HCT116 (cell line): ENCODE results near the gene PSMA7. TPM values are rescaled to one million over a fixed set of nuclear protein-coding genes. Genes with fewer than 3 reads are reported as not detected.
A peak's percentile ranks its signal among the peaks of the same experiment; 100 is the strongest.

ENCODE experiments used
- ATAC-seq: fragments of 200-7000 bp; cut with Tn5 transposase; 2 replicates; pipeline ENCODE4 v1.9.1; 2020; ENCODE audit warnings: mild to moderate bottlenecking, moderate library complexity
- BruUV-seq: library from RNA; stranded (reverse); fragments of 400-500 nt; replicated peaks from 2 replicates; lab custom pipeline; 2021; lab: Mats Ljungman, UMichigan
- CTCF ChIA-PET: fragments of 300-600 bp; sonication (Branson Sonifier 250); formaldehyde crosslinking; loops from one replicate; lab custom pipeline; 2021; ENCODE audit warnings: antibody characterized with exemption; lab: Charles Lee
- POLR2A ChIA-PET: fragments of 300-600, 350-600 bp; sonication (Branson Sonifier 250); formaldehyde crosslinking; loops from one replicate; lab custom pipeline; 2021; ENCODE audit warnings: antibody characterized with exemption; lab: Charles Lee
- RAD21 ChIA-PET, 2 experiments: fragments of 300-600 bp; sonication (Branson Sonifier 250); formaldehyde crosslinking; loops; one replicate each; lab custom pipeline; 2023; ENCODE audit warnings: low total read pairs in 2 of 2; ENCODE audit not compliant: uncharacterized antibody in 2 of 2, unreplicated experiment in 2 of 2, low non-redundant PET in 1 of 2; lab: Charles Lee
- DNase-seq: peaks from one replicate; pipeline ENCODE4 v3.0.0-alpha.2; 2010; ENCODE audit warnings: low read depth, low spot score
- H2AFZ ChIP-seq: fragments of 200-600 bp; shearing (Covaris generic), sonication (generic); 2 replicates; pipeline ENCODE4 v1.6.1; 2017; ENCODE audit warnings: low read depth, mixed run types, mixed read lengths, antibody characterized with exemption, low read length; ENCODE audit not compliant: poor library complexity, severe bottlenecking
- H3K27ac ChIP-seq: 2 replicates; pipeline ENCODE4 v1.5.1; 2012; ENCODE audit warnings: low read depth, low read length
- H3K27me3 ChIP-seq: fragments of 200-600 bp; sonication (generic); 2 replicates; pipeline ENCODE4 v1.6.1; 2016; ENCODE audit warnings: mixed run types, low read length, mixed read lengths; ENCODE audit not compliant: insufficient read depth
- H3K36me3 ChIP-seq, 2 experiments: fragments of 200-500 bp in 1 of 2; fragments of 200-600 bp in 1 of 2; sonication (Bioruptor generic) in 1 of 2; sonication (generic) in 1 of 2; 2 replicates each; pipeline versions ENCODE4 v1.5.1 to v1.6.1; 2014 to 2016; ENCODE audit warnings: low read length in 2 of 2, inconsistent platforms in 1 of 2, mixed read lengths in 1 of 2, mixed run types in 1 of 2; ENCODE audit not compliant: insufficient read depth in 2 of 2, control insufficient read depth in 1 of 2
- H3K4me1 ChIP-seq, 2 experiments: fragments of 200-600 bp in 1 of 2; sonication (generic) in 1 of 2; 2 replicates each; pipeline versions ENCODE4 v1.5.1 to v1.6.1; 2012 to 2017; ENCODE audit warnings: low read length in 2 of 2, inconsistent platforms in 1 of 2, mild to moderate bottlenecking in 1 of 2, mixed read lengths in 1 of 2, mixed run types in 1 of 2, moderate library complexity in 1 of 2; ENCODE audit not compliant: insufficient read depth in 2 of 2, control insufficient read depth in 1 of 2
- H3K4me2 ChIP-seq: fragments of 200-600 bp; sonication (generic); 2 replicates; pipeline ENCODE4 v1.6.1; 2017; ENCODE audit warnings: mixed run types, low read length, mixed read lengths
- H3K4me3 ChIP-seq, 2 experiments: fragments of 200-600 bp in 1 of 2; sonication (generic) in 1 of 2; replicated peaks in 1 of 2; 2 replicates each; pipeline ENCODE4 v1.5.1; 2011 to 2016; ENCODE audit warnings: low read length in 2 of 2, control low read depth in 1 of 2, low read depth in 1 of 2, mild to moderate bottlenecking in 1 of 2, mixed read lengths in 1 of 2, mixed run types in 1 of 2
- H3K79me2 ChIP-seq: fragments of 200-600 bp; sonication (generic); 2 replicates; pipeline ENCODE4 v1.6.1; 2017; ENCODE audit warnings: mild to moderate bottlenecking, mixed run types, low read length, moderate library complexity, mixed read lengths; ENCODE audit not compliant: insufficient read depth
- H3K9ac ChIP-seq: fragments of 200-600 bp; sonication (generic); 2 replicates; pipeline ENCODE4 v1.6.1; 2016; ENCODE audit warnings: low read length, mixed read lengths
- H3K9me2 ChIP-seq: fragments of 200-600 bp; sonication (generic), shearing (Covaris generic); 2 replicates; pipeline ENCODE4 v1.6.1; 2017; ENCODE audit warnings: mixed run types, mild to moderate bottlenecking, moderate library complexity; ENCODE audit not compliant: insufficient read depth
- H3K9me3 ChIP-seq, 2 experiments: fragments of 200-500 bp in 1 of 2; fragments of 200-600 bp in 1 of 2; sonication (Bioruptor generic) in 1 of 2; sonication (generic) in 1 of 2; 2 replicates each; pipeline ENCODE4 v1.6.1; 2014 to 2017; ENCODE audit warnings: low read length in 2 of 2, mixed read lengths in 2 of 2, inconsistent platforms in 1 of 2, low read depth in 1 of 2, mild to moderate bottlenecking in 1 of 2, mixed run types in 1 of 2, moderate library complexity in 1 of 2; ENCODE audit not compliant: control insufficient read depth in 1 of 2, insufficient read depth in 1 of 2
- H4K20me1 ChIP-seq: fragments of 200-600 bp; sonication (generic), shearing (Covaris generic); 2 replicates; pipeline ENCODE4 v1.6.1; 2017; ENCODE audit warnings: mixed run types, mild to moderate bottlenecking, moderate library complexity; ENCODE audit not compliant: insufficient read depth
- POLR2A ChIP-seq: IDR thresholded peaks from 2 replicates; pipeline ENCODE4 v1.7.0; 2011; ENCODE audit warnings: borderline replicate concordance; ENCODE audit not compliant: insufficient read depth, insufficient read length; ENCODE audit errors: extremely low read depth
- SP1 ChIP-seq: IDR thresholded peaks from 2 replicates; pipeline ENCODE4 v1.6.1; 2012; ENCODE audit warnings: low read depth
- ZFX ChIP-seq: fragments of 450-650 bp; IDR thresholded peaks from 2 replicates; pipeline ENCODE4 v1.6.1; 2017
- intact Hi-C: fragments of 100-400 bp; cut with micrococcal nuclease; formaldehyde crosslinking; loops from 2 replicates; pipeline ENCODE4 v1.10.0; 2022
- total RNA-seq: library from RNA; stranded (reverse); gene quantifications from one replicate; pipeline ENCODE4 v1.2.1, GENCODE V29; 2021; ENCODE audit not compliant: unreplicated experiment
- TF ChIP-seq, protein P1 (sequence below), 3 experiments: fragments of 200-600 bp in 1 of 3; sonication (generic) in 1 of 3; IDR thresholded peaks in 2 of 3; conservative IDR thresholded peaks in 1 of 3; 2 replicates each; pipeline ENCODE4 v1.5.1; 2012 to 2017; ENCODE audit warnings: low read depth in 2 of 3, low read length in 2 of 3, antibody characterized with exemption in 1 of 3, borderline replicate concordance in 1 of 3, control low read depth in 1 of 3, mild to moderate bottlenecking in 1 of 3, mixed read lengths in 1 of 3, mixed run types in 1 of 3, moderate library complexity in 1 of 3; ENCODE audit not compliant: insufficient read depth in 1 of 3

PSMA7 gene
- total RNA-seq, 1 experiment from 2014 or later: 364 TPM

DNA sequence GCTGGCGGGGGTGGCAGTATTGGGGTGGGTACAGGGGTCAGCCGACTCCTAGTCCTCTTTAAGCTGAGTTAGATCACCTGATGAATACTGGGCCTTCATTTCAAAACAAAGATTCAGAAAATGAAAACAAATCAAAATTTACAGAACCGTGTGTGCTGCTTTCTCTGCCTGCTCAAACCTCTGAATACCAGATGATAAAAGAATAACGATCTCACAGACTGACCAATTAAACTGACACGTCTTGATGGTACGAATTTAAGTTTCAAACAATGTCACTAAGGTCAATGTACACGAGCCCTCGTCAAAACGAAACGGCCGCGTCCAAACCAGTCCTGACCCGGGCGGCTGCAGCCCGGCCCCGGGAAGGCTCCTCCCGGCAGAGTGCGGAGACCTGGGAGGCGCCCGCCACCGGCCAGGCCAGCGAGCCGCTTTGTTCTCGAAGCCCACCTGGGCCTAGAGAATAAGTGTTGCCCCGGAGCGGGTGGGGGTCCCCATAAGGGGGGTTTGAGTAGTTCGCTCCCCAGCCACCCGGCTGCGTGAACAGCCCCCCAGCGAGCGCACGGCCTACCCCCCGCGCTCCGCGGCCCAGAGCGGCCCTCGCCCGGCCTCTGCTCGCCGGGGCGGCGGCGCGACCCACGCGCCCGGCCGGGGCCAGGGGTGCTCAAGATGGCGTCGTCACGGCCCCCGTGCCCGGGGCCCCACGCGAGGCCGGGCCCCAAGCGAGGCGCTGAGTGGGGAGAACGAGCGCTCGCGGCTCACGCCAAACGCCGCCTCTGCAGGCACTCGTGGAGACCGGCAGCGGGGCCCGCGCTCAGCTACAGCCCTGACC, 728 bp downstream of the PSMA7 start:
- H3K4me2 ChIP-seq: peak overlapping the region; percentile 90
- no peak for DNase-seq
- no peaks in the 10 kb centered on the region for H3K27me3 ChIP-seq
- peak; percentile 6 for ATAC-seq
- ChIA-PET RAD21 (no interaction called here), CTCF (interaction anchor here (0.7 to 1.7 kb wide), 3 partner anchors 14 to 131 kb away, joined by 3 to 5 read pairs (median 4); no protein-coding TSS in a partner anchor), POLR2A (no interaction called here)
- TF ChIP-seq SP1 (no peak), POLR2A (no peak)
- BruUV-seq: no TSS peak
- peaks cover 27 to 54% of the 10 kb centered on the region in 2 experiments for H3K36me3 ChIP-seq
- intact Hi-C loops: no loop called here
- H3K9ac ChIP-seq: peak overlapping the region; percentile 91
- no peak overlapping the region for H2AFZ ChIP-seq
- no peaks in the 10 kb centered on the region for H3K9me2 ChIP-seq
- H3K4me1 ChIP-seq: peaks cover 13 to 23% of the 10 kb centered on the region in 2 experiments
- H3K79me2 ChIP-seq: peaks cover 89% of the 10 kb centered on the region
- H3K9me3 ChIP-seq: no peaks in the 10 kb centered on the region
- peaks cover 38% of the 10 kb centered on the region; the same call in 1 of the 2 replicates for H4K20me1 ChIP-seq
- peak overlapping the region; percentile 65 to 87 for H3K4me3 ChIP-seq
- peak overlapping the region; percentile 97 for H3K27ac ChIP-seq

DNA sequence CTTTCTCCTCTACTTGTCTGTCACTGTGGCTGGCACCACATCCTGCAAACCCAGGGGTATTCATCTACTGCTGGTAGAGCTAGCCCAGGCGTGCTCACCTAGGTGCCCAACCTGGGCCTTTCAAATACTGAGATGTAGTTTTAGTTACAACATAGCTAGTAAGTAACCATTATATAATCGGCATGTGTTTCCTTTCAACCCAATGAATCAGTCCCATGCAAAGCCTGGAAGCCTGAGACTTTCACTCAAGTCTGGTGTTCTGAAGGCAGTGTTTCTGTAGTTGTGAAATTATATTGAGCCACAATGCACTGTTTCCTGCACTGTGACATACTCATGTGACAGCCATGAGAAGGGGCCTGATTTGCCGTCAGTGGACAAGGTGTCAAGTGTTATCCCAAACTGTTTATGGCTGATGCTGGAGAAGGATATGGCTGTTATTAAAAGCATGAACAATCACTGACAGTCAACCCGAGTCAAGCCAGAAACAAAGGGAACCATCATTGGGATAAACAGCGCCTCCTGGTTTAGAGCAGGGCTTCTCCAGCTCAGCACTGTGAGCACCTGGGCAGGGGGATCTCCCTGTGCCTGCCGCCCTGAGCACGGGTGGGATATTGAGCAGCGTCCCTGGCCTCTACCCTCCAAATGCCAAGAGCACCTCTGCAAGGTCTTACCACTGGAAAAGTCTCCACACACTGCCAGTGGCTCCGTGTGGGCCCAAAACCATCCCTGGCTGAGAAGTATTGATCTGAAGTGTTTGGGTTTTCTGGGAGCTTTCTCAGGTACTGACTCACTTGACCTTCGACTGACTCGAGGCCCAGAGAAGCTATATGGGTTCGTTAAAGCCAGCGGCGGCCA, 1.6 kb downstream of the PSMA7 start:
- peaks cover 39% of the 10 kb centered on the region; the same call in 1 of the 2 replicates for H4K20me1 ChIP-seq
- peaks cover 27 to 60% of the 10 kb centered on the region in 2 experiments for H3K36me3 ChIP-seq
- no peaks in the 10 kb centered on the region for H3K27me3 ChIP-seq
- no peaks in the 10 kb centered on the region for H3K9me3 ChIP-seq
- peak overlapping the region; percentile 97 for H3K27ac ChIP-seq
- no peak overlapping the region for H2AFZ ChIP-seq
- ChIA-PET POLR2A (no interaction called here), RAD21 (no interaction called here), CTCF (interaction anchor here (1.4 to 1.7 kb wide), 2 partner anchors 15 to 131 kb away, joined by 4 to 5 read pairs; no protein-coding TSS in a partner anchor)
- TF ChIP-seq, protein P1, sequence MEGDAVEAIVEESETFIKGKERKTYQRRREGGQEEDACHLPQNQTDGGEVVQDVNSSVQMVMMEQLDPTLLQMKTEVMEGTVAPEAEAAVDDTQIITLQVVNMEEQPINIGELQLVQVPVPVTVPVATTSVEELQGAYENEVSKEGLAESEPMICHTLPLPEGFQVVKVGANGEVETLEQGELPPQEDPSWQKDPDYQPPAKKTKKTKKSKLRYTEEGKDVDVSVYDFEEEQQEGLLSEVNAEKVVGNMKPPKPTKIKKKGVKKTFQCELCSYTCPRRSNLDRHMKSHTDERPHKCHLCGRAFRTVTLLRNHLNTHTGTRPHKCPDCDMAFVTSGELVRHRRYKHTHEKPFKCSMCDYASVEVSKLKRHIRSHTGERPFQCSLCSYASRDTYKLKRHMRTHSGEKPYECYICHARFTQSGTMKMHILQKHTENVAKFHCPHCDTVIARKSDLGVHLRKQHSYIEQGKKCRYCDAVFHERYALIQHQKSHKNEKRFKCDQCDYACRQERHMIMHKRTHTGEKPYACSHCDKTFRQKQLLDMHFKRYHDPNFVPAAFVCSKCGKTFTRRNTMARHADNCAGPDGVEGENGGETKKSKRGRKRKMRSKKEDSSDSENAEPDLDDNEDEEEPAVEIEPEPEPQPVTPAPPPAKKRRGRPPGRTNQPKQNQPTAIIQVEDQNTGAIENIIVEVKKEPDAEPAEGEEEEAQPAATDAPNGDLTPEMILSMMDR (IDR thresholded peaks at IDR 0.05 in 2 of 3, conservative IDR thresholded peaks at IDR 0.05 in 1 of 3; ENCODE audit: borderline replicate concordance in 1 of 3, insufficient read depth in 1 of 3, low read depth in 2 of 3, low read length in 2 of 3): peak in 2 of 3 experiments; percentile 45 to 54; a peak in 3 of 6 replicates
- TF ChIP-seq ZFX: no peak
- peaks cover 82% of the 10 kb centered on the region for H3K79me2 ChIP-seq
- peak overlapping the region; percentile 65 to 87 for H3K4me3 ChIP-seq
- intact Hi-C loops: no loop called here
- H3K9me2 ChIP-seq: no peaks in the 10 kb centered on the region
- peak overlapping the region; percentile 90 for H3K4me2 ChIP-seq
- H3K9ac ChIP-seq: peak overlapping the region; percentile 91
- TSS peak; percentile 37 for BruUV-seq
- DNase-seq (no peak), ATAC-seq (no peak)
- peaks cover 13 to 23% of the 10 kb centered on the region in 2 experiments for H3K4me1 ChIP-seq
